ENCODE measurements around the gene DCHS1.

The DCHS1 gene

GRCh38 chr11:6612213-6613041 lies 43.2 kb downstream of the DCHS1 start, which contains the start of gene TAF10:
TSS of gene TAF10 (minus strand) at chr11:6612216. CDS start at chr11:6612189, 27 bp downstream.
- in situ Hi-C loops (cut with MboI; ENCODE audit: low sequenced_read_pairs), result loop anchor here (5.0 kb wide), 1 partner anchor 70 kb away; the partner anchor contains the start of gene MRPL17
- Histone ChIP-seq H3K36me3 (replicated peaks) (peaks cover 45% of the 10 kb centered on the region), H3K9me3 (no peaks in the 10 kb centered on the region), H3K4me1 (peaks cover 6% of the 10 kb centered on the region), H3K27me3 (ENCODE audit: low read depth) (no peaks in the 10 kb centered on the region), H3K4me3 (peak within 1 kb of the TSS; percentile 64)
- DNase-seq (ENCODE audit: low spot score in 2 of 2), result peak; percentile 90 to 97

- in situ Hi-C loops (cut with MboI; ENCODE audit: low sequenced_read_pairs), result loop anchor here (5.0 kb wide), 1 partner anchor 70 kb away; the partner anchor contains the start of gene MRPL17
Observed at GRCh38 chr11:6611963-6612212, 43.7 kb downstream of the DCHS1 start.

GRCh38 chr11:6611092-6611962 lies 44.3 kb downstream of the DCHS1 start:
- no peaks in the 10 kb centered on the region for H3K27me3 ChIP-seq (ENCODE audit: low read depth)
- peak overlapping the region; percentile 64 for H3K4me3 ChIP-seq
- H3K4me1 ChIP-seq, result peaks cover 15% of the 10 kb centered on the region
- H3K9me3 ChIP-seq, result no peaks in the 10 kb centered on the region
- H3K36me3 ChIP-seq (replicated peaks), result peaks cover 50% of the 10 kb centered on the region
- peak in 1 of 2 experiments; percentile 41 for DNase-seq (ENCODE audit: low spot score in 2 of 2)
- in situ Hi-C loops (cut with MboI; ENCODE audit: low sequenced_read_pairs), result loop anchor here (5.0 kb wide), 1 partner anchor 71 kb away; the partner anchor contains the start of gene MRPL17

More at GRCh38 chr11:6611963-6612212, 43.7 kb downstream of the DCHS1 start:
- peak overlapping the region; percentile 64 for H3K4me3 ChIP-seq
- no peaks in the 10 kb centered on the region for H3K9me3 ChIP-seq
- no peaks in the 10 kb centered on the region for H3K27me3 ChIP-seq (ENCODE audit: low read depth)
- peaks cover 47% of the 10 kb centered on the region for H3K36me3 ChIP-seq (replicated peaks)
- DNase-seq (ENCODE audit: low spot score in 2 of 2), result no peak
- H3K4me1 ChIP-seq, result peaks cover 10% of the 10 kb centered on the region

GRCh38 chr11:6610591-6610990 lies 45.0 kb downstream of the DCHS1 start:
- Histone ChIP-seq H3K4me3 (no peak overlapping the region; the same call in 1 of the 2 replicates), H3K9me3 (no peaks in the 10 kb centered on the region), H3K27me3 (ENCODE audit: low read depth) (no peaks in the 10 kb centered on the region), H3K4me1 (peaks cover 19% of the 10 kb centered on the region), H3K36me3 (replicated peaks) (peaks cover 47% of the 10 kb centered on the region)
- in situ Hi-C loops (cut with MboI; ENCODE audit: low sequenced_read_pairs), result loop anchor here (5.0 kb wide), 1 partner anchor 72 kb away; the partner anchor contains the start of gene MRPL17
- DNase-seq (ENCODE audit: low spot score in 2 of 2), result no peak

GRCh38 chr11:6609502-6610015 lies 46.0 kb downstream of the DCHS1 start:
- peaks cover 28% of the 10 kb centered on the region for H3K4me1 ChIP-seq
- H3K9me3 ChIP-seq, result no peaks in the 10 kb centered on the region
- H3K4me3 ChIP-seq, result no peak overlapping the region
- H3K27me3 ChIP-seq (ENCODE audit: low read depth), result no peaks in the 10 kb centered on the region
- in situ Hi-C loops (cut with MboI; ENCODE audit: low sequenced_read_pairs), result loop anchor here (5.0 kb wide), 1 partner anchor 73 kb away; the partner anchor contains the start of gene MRPL17
- no peak for DNase-seq (ENCODE audit: low spot score in 2 of 2)
- peaks cover 47% of the 10 kb centered on the region for H3K36me3 ChIP-seq (replicated peaks)

GRCh38 chr11:6608726-6609501 lies 46.7 kb downstream of the DCHS1 start:
- Histone ChIP-seq H3K4me1 (peaks cover 28% of the 10 kb centered on the region), H3K9me3 (no peaks in the 10 kb centered on the region), H3K36me3 (replicated peaks) (peaks cover 47% of the 10 kb centered on the region), H3K27me3 (ENCODE audit: low read depth) (no peaks in the 10 kb centered on the region), H3K4me3 (no peak overlapping the region)
- in situ Hi-C loops (cut with MboI; ENCODE audit: low sequenced_read_pairs), result no loop called here
- DNase-seq (ENCODE audit: low spot score in 2 of 2), result no peak

- in situ Hi-C loops (cut with MboI; ENCODE audit: low sequenced_read_pairs), result no loop called here
Observed at GRCh38 chr11:6608011-6608410, 47.6 kb downstream of the DCHS1 start.

GRCh38 chr11:6607190-6607795 lies 48.3 kb downstream of the DCHS1 start:
- H3K4me1 ChIP-seq, result peaks cover 28% of the 10 kb centered on the region
- H3K9me3 ChIP-seq, result no peaks in the 10 kb centered on the region
- H3K27me3 ChIP-seq (ENCODE audit: low read depth), result no peaks in the 10 kb centered on the region
- peaks cover 47% of the 10 kb centered on the region for H3K36me3 ChIP-seq (replicated peaks)
- in situ Hi-C loops (cut with MboI; ENCODE audit: low sequenced_read_pairs), result no loop called here
- DNase-seq (ENCODE audit: low spot score in 2 of 2), result no peak
- no peak overlapping the region for H3K4me3 ChIP-seq

More at GRCh38 chr11:6608011-6608410, 47.6 kb downstream of the DCHS1 start:
- peaks cover 47% of the 10 kb centered on the region for H3K36me3 ChIP-seq (replicated peaks)
- peaks cover 28% of the 10 kb centered on the region for H3K4me1 ChIP-seq
- no peaks in the 10 kb centered on the region for H3K9me3 ChIP-seq
- H3K27me3 ChIP-seq (ENCODE audit: low read depth), result no peaks in the 10 kb centered on the region
- no peak overlapping the region for H3K4me3 ChIP-seq
- DNase-seq (ENCODE audit: low spot score in 2 of 2), result no peak

GRCh38 chr11:6606471-6607189 lies 49.0 kb downstream of the DCHS1 start:
- H3K4me3 ChIP-seq, result 0 out of 2 replicates have a peak overlapping the region, but pooled peaks have one; percentile 5
- in situ Hi-C loops (cut with MboI; ENCODE audit: low sequenced_read_pairs), result no loop called here
- H3K36me3 ChIP-seq (replicated peaks), result peaks cover 48% of the 10 kb centered on the region

GRCh38 chr11:6604790-6605189 lies 50.8 kb downstream of the DCHS1 start:
- no peak for DNase-seq (ENCODE audit: low spot score in 2 of 2)
- Histone ChIP-seq H3K4me3 (peak overlapping the region; percentile 94), H3K9me3 (no peaks in the 10 kb centered on the region), H3K27me3 (ENCODE audit: low read depth) (no peaks in the 10 kb centered on the region), H3K4me1 (peaks cover 31% of the 10 kb centered on the region), H3K36me3 (replicated peaks) (peaks cover 51% of the 10 kb centered on the region)
- in situ Hi-C loops (cut with MboI; ENCODE audit: low sequenced_read_pairs), result no loop called here

More at GRCh38 chr11:6606471-6607189, 49.0 kb downstream of the DCHS1 start:
- Histone ChIP-seq H3K4me1 (peaks cover 31% of the 10 kb centered on the region), H3K9me3 (no peaks in the 10 kb centered on the region), H3K27me3 (ENCODE audit: low read depth) (no peaks in the 10 kb centered on the region)
- peak; percentile 66 to 93 for DNase-seq (ENCODE audit: low spot score in 2 of 2)

- Histone ChIP-seq H3K4me3 (peak overlapping the region; percentile 94), H3K27me3 (ENCODE audit: low read depth) (no peaks in the 10 kb centered on the region), H3K4me1 (peaks cover 31% of the 10 kb centered on the region), H3K9me3 (no peaks in the 10 kb centered on the region), H3K36me3 (replicated peaks) (peaks cover 51% of the 10 kb centered on the region)
- DNase-seq (ENCODE audit: low spot score in 2 of 2), result peak; percentile 44 to 59
- in situ Hi-C loops (cut with MboI; ENCODE audit: low sequenced_read_pairs), result no loop called here
Observed at GRCh38 chr11:6604081-6604626, 51.5 kb downstream of the DCHS1 start.

Data from HAP-1 (cell line).